ENCODE results near the gene MTA1. TPM values are rescaled to one million over a fixed set of nuclear protein-coding genes. Genes with fewer than 3 reads are reported as not detected.

MTA1 gene
- total RNA-seq, 6 donors from 2014 or later: 64.8 to 315 (median 94.9) TPM

DNA sequence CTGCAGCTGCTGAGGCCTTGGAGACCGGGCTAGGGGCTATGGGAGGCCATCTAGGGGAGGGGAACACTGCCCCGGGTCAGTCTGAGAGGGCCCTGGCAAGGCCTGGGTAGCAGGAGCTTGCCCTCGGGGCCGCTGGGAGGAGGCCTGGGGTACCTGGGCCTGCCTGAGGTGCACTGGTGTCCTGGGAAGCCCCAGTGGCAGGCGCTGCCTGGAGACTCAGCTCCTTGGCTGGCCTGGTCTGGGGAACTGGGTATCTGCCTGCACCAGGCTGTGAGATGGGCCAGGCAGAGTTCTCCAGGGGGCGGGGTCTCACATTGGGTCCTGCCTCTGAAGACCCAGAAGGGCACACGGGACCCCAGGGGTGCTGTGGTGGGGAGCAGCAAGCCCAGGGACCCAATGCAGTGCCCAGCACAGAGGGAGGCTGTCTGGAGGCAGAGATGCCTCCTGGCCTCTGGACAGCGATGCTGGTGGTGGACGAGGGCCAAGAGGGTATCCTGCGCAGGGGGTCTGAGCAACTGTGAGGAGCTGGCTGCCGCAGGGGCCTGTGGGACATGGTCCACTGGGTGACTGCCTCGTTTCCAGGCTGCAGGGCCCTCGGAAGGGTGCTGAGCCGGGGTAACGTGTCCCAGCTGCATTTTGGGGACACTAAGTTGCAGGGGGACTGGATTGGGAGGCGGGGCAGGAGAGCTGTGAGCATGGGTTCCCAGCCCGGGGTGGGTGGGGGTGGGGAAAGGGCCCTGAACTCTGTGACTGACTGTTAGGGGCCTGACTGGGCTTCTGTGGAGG lies 7.4 kb upstream of the MTA1 start:
- Histone ChIP-seq H3K36me3 (no peaks in the 10 kb centered on the region), H3K27ac (no peak overlapping the region), H3K4me1 (peaks cover 14 to 29% (median 18%) of the 10 kb centered on the region in 4 donors), H3K4me3 (no peak overlapping the region), H3K9me3 (no peaks in the 10 kb centered on the region), H3K27me3 (peaks cover 0 to 12% (median 7%) of the 10 kb centered on the region in 4 donors)
- DNase-seq (peak in 1 of 2 donors; percentile 66), ATAC-seq (ENCODE audit: low FRiP score in 2 of 2) (no peak)
- TF ChIP-seq EP300 (IDR thresholded peaks at IDR 0.05) (no peak), CTCF (IDR thresholded peaks at IDR 0.05) (no peak), POLR2A (IDR thresholded peaks at IDR 0.05) (no peak), POLR2AphosphoS5 (IDR thresholded peaks at IDR 0.05) (no peak)
- WGBS, 2 donors: 69 to 77% methylated on average over 6 to 15 of the region's 17 CpGs

- H3K36me3 ChIP-seq: no peaks in the 10 kb centered on the region
- H3K27me3 ChIP-seq: peaks cover 0 to 12% (median 7%) of the 10 kb centered on the region in 4 donors
- TF ChIP-seq EP300 (IDR thresholded peaks at IDR 0.05) (no peak), POLR2A (IDR thresholded peaks at IDR 0.05) (no peak), CTCF (IDR thresholded peaks at IDR 0.05) (no peak), POLR2AphosphoS5 (IDR thresholded peaks at IDR 0.05) (no peak)
- no peak for ATAC-seq (ENCODE audit: low FRiP score in 2 of 2)
- no peaks in the 10 kb centered on the region for H3K9me3 ChIP-seq
- no peak overlapping the region for H3K27ac ChIP-seq
- no peak overlapping the region for H3K4me3 ChIP-seq
- DNase-seq: peak in 1 of 2 donors; percentile 48
- peaks cover 14 to 29% (median 18%) of the 10 kb centered on the region in 4 donors for H3K4me1 ChIP-seq
- 83 to 86% methylated on average over 4 to 8 of the region's 8 CpGs for WGBS, 2 donors
These were observed 6.7 kb upstream of the MTA1 start for GRCh38 chr14:105412771-105413543.

GRCh38 chr14:105413544-105413886 lies 6.1 kb upstream of the MTA1 start:
- no peak for TF ChIP-seq POLR2AphosphoS5 (IDR thresholded peaks at IDR 0.05)
- TF ChIP-seq POLR2A (IDR thresholded peaks at IDR 0.05): no peak
- TF ChIP-seq EP300 (IDR thresholded peaks at IDR 0.05): no peak
- no peak overlapping the region for H3K4me3 ChIP-seq
- peaks cover 16 to 29% (median 18%) of the 10 kb centered on the region in 4 donors for H3K4me1 ChIP-seq
- no peaks in the 10 kb centered on the region for H3K36me3 ChIP-seq
- H3K27ac ChIP-seq: no peak overlapping the region
- 100% methylated on average over 2 of the region's 2 CpGs for WGBS, 2 donors
- no peak for ATAC-seq (ENCODE audit: low FRiP score in 2 of 2)
- no peak for DNase-seq
- no peaks in the 10 kb centered on the region for H3K9me3 ChIP-seq
- peaks cover 0 to 12% (median 7%) of the 10 kb centered on the region in 4 donors for H3K27me3 ChIP-seq

DNA sequence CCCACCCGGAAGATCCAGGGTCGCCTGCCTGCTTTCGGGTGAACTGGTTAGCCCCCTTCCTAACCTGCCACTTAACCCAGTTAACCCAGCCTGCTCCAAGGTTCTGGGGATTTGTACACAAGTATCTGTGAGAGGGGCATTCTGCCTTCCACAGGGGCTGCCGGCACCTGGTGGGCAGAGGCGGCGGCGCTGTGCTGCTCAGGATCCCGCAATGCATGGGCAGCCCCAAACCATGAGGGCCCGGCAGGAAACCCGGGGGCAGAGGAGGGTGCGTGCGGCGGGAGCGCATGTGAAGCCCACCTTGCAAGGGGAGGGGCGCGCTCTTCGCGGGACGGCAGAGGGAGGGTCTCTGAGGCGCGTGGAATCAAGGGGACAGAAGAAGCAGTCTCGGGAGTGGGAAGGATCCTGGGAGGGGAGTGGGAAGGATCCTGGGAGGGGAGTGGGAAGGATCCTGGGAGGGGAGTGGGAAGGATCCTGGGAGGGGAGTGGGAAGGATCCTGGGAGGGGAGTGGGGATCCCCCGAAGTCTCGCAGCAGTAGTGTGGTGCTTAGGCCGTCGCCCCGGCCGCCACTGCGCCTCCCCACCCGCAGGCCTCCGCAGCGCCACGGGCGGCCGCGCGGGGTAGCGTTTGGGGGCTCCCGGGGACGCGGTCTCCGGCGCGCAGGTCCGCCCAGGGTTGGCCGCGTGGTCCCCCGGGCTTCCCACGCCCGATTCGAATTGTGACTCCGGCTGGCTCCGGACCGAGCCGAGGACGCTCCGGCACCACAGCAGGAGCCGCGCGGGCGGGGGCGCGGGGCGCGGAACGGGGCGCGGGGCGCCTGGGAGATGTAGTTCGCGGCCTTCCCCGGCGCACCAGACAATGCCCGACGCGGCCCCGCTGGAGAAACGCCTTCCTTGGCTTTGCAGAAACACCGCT lies 4.9 kb upstream of the MTA1 start:
- DNase-seq (peak; percentile 57 to 95), ATAC-seq (ENCODE audit: low FRiP score in 2 of 2) (peak; percentile 71 to 91)

More for the DNA sequence above, 4.9 kb upstream of the MTA1 start:
- H3K9me3 ChIP-seq: no peaks in the 10 kb centered on the region
- peaks cover 25 to 38% (median 27%) of the 10 kb centered on the region in 4 donors for H3K4me1 ChIP-seq
- 13 to 18% methylated on average over 30 to 53 of the region's 79 CpGs for WGBS, 2 donors
- peak overlapping the region; percentile 42 to 64 (median 60) for H3K4me3 ChIP-seq
- H3K27ac ChIP-seq: peak overlapping the region; percentile 1 to 82 (median 42)
- peaks cover 0 to 12% (median 7%) of the 10 kb centered on the region in 4 donors for H3K27me3 ChIP-seq
- no peaks in the 10 kb centered on the region for H3K36me3 ChIP-seq
- TF ChIP-seq CTCF (IDR thresholded peaks at IDR 0.05) (peak; percentile 88 to 95 (median 93)), POLR2A (IDR thresholded peaks at IDR 0.05) (no peak)

All from upper lobe of left lung (tissue), 6 donors.